Uterine smooth muscle cell (primary cell): Measurements from ENCODE around the gene FAM236B. TPM values are rescaled to one million over a fixed set of nuclear protein-coding genes. Genes with fewer than 3 reads are reported as not detected.

Experiments used
- total RNA-seq: library from RNA; depleted of rRNA; stranded (reverse); fragments of >200 nt; gene quantifications from 2 replicates; pipeline ENCODE4 v1.2.3, GENCODE V29; 2014

The FAM236B gene
- not detected in 2 replicates for total RNA-seq

GRCh38 chrX:72782560-72782959 lies at the start of gene FAM236B:
Gene FAM236B, minus strand, starts transcription at chrX:72782660. Its CDS starts 100 bp downstream, at chrX:72782560.

GRCh38 chrX:72808110-72808509 lies 25.6 kb upstream of the FAM236B start, which contains the start of gene FAM236D:
Gene FAM236D, minus strand, starts transcription at chrX:72808210. Its CDS starts 100 bp downstream, at chrX:72808110.

GRCh38 chrX:72776653-72777466 lies 5.6 kb downstream of the FAM236B start, which contains the start of gene DMRTC1B:
Gene DMRTC1B, plus strand, starts transcription at chrX:72776890. Its CDS starts 68,246 bp downstream, at chrX:72845136.

Other genes starting within 250 kb of the FAM236B start
- 23.4 and 24.7 TPM in 2 replicates for gene HDAC8, start 209.8 kb downstream of the FAM236B start, total RNA-seq
- 10.1 and 15.7 TPM in 2 replicates for gene PHKA1, start 68.4 kb downstream of the FAM236B start, total RNA-seq
- gene DMRTC1B, start 5.8 kb downstream of the FAM236B start, total RNA-seq = not detected in 2 replicates
- not detected in 2 replicates for gene FAM236D, start 25.6 kb upstream of the FAM236B start, total RNA-seq
- gene FAM236C, start 130.0 kb upstream of the FAM236B start, total RNA-seq = not detected in 2 replicates
- not detected in 2 replicates for gene FAM236A, start 155.5 kb upstream of the FAM236B start, total RNA-seq
- gene DMRTC1, start 161.2 kb upstream of the FAM236B start, total RNA-seq = not detected in 2 replicates
- not detected in 2 replicates for gene PABPC1L2B, start 220.3 kb upstream of the FAM236B start, total RNA-seq